A549 (cell line): ENCODE measurements around the gene NCOA5. TPM values are rescaled to one million over a fixed set of nuclear protein-coding genes. Genes with fewer than 3 reads are reported as not detected.

Source experiments
- ATAC-seq, 2 experiments: fragments of 200-7000 bp in 1 of 2; fragments of >200 bp in 1 of 2; cut with Nextera tagmentation in 1 of 2; cut with Tn5 transposase in 1 of 2; 3 replicates each; pipeline versions ENCODE4 v1.8.0 to v1.9.1; 2018 to 2020; ENCODE audit warnings: mild to moderate bottlenecking in 1 of 2, moderate library complexity in 1 of 2
- CTCF ChIA-PET: fragments of 300-600 bp; sonication (Branson Sonifier 250); formaldehyde crosslinking; extraction: SDS; loops from one replicate; lab custom pipeline; 2021; ENCODE audit warnings: antibody characterized with exemption, inconsistent platforms; lab: Yijun Ruan, JAX
- POLR2A ChIA-PET: fragments of 350-600 bp; formaldehyde crosslinking; extraction: SDS; loops from one replicate; lab custom pipeline; 2021; ENCODE audit warnings: antibody characterized with exemption, inconsistent platforms; lab: Yijun Ruan, JAX
- DNase-seq, 2 experiments: peaks; one replicate each; pipeline versions ENCODE4 v3.0.0 to v3.0.0-alpha.2; 2011 to 2016; ENCODE audit warnings: low read depth in 1 of 2, low spot score in 1 of 2
- FAIRE-seq: peaks from 2 replicates; lab custom pipeline; 2011; peaks lifted over from hg19 to GRCh38; lab: Jason Lieb, UNC
- H3K27ac ChIP-seq, 2 experiments: fragments of >200 bp; sonication (Bioruptor Twin); formaldehyde crosslinking; 3 replicates each; pipeline ENCODE4 v1.5.1; 2016 to 2017
- H3K4me1 ChIP-seq: fragments of >200 bp; sonication (Bioruptor Twin); formaldehyde crosslinking; 3 replicates; pipeline ENCODE4 v1.6.1; 2016
- H3K4me2 ChIP-seq: fragments of >200 bp; sonication (Bioruptor Twin); formaldehyde crosslinking; 3 replicates; pipeline ENCODE4 v1.6.1; 2016
- H3K4me3 ChIP-seq: fragments of >200 bp; sonication (Bioruptor Twin); formaldehyde crosslinking; 3 replicates; pipeline ENCODE4 v1.5.1; 2016
- H3K9me3 ChIP-seq: fragments of >200 bp; sonication (Bioruptor Twin); formaldehyde crosslinking; 3 replicates; pipeline ENCODE4 v1.6.1; 2016
- CBX2 ChIP-seq: fragments of 200-600 bp; sonication (generic); IDR thresholded peaks from 2 replicates; pipeline ENCODE4 v1.6.1; 2016; ENCODE audit warnings: low read depth, mild to moderate bottlenecking, borderline replicate concordance
- CEBPB ChIP-seq, 2 experiments: fragments of >200 bp in 1 of 2; sonication (Bioruptor Twin) in 1 of 2; formaldehyde crosslinking in 1 of 2; IDR thresholded peaks; 2 replicates each; pipeline ENCODE4 v1.6.1; 2012 to 2016
- CHD2 ChIP-seq: fragments of 150-350 bp; IDR thresholded peaks from 2 replicates; pipeline ENCODE4 v1.6.1; 2014; ENCODE audit warnings: low read length; ENCODE audit not compliant: partially characterized antibody
- CHD4 ChIP-seq: fragments of 200-600 bp; sonication (generic); IDR thresholded peaks from 2 replicates; pipeline ENCODE4 v1.6.1; 2016; ENCODE audit warnings: antibody characterized with exemption, mild to moderate bottlenecking, borderline replicate concordance
- EHF ChIP-seq: fragments of 250-450 bp; sonication (Bioruptor Pico); IDR thresholded peaks from 2 replicates; pipeline ENCODE4 v1.5.0; 2020; ENCODE audit warnings: mild to moderate bottlenecking
- FOSB ChIP-seq: fragments of 250-450 bp; sonication (Bioruptor Pico); IDR thresholded peaks from 2 replicates; pipeline ENCODE4 v1.5.0; 2020; ENCODE audit warnings: mild to moderate bottlenecking, moderate library complexity
- FOSL2 ChIP-seq, 2 experiments: fragments of 450-650 bp in 1 of 2; fragments of >200 bp in 1 of 2; sonication (Bioruptor Twin) in 1 of 2; formaldehyde crosslinking; IDR thresholded peaks; 2 replicates each; pipeline versions ENCODE4 v1.5.0 to v1.6.1; 2016 to 2020; ENCODE audit warnings: mild to moderate bottlenecking in 1 of 2, moderate library complexity in 1 of 2
- FOXS1 ChIP-seq: fragments of 250-450 bp; sonication (Bioruptor Pico); IDR thresholded peaks from 2 replicates; pipeline ENCODE4 v1.5.0; 2020; ENCODE audit warnings: mild to moderate bottlenecking, moderate library complexity
- GATA3 ChIP-seq: IDR thresholded peaks from 2 replicates; pipeline ENCODE4 v1.6.1; 2012; ENCODE audit warnings: borderline replicate concordance
- HDAC2 ChIP-seq: fragments of 200-600 bp; sonication (generic); IDR thresholded peaks from 2 replicates; pipeline ENCODE4 v1.6.1; 2016
- HMGXB4 ChIP-seq: fragments of 250-450 bp; sonication (Bioruptor Pico); IDR thresholded peaks from 2 replicates; pipeline ENCODE4 v1.5.0; 2021; ENCODE audit warnings: mild to moderate bottlenecking, moderate library complexity, borderline replicate concordance
- HOXA7 ChIP-seq: fragments of 250-450 bp; sonication (Bioruptor Pico); IDR thresholded peaks from 2 replicates; pipeline ENCODE4 v1.5.0; 2020; ENCODE audit warnings: mild to moderate bottlenecking, moderate library complexity
- HOXB13 ChIP-seq: fragments of 250-450 bp; sonication (Bioruptor Pico); IDR thresholded peaks from 2 replicates; pipeline ENCODE4 v1.5.0; 2020; ENCODE audit warnings: low read depth, mild to moderate bottlenecking, moderate library complexity
- JUN ChIP-seq, 2 experiments: fragments of >200 bp; sonication (Bioruptor Twin); formaldehyde crosslinking; IDR thresholded peaks; 2 replicates in 1 of 2; 3 replicates in 1 of 2; pipeline ENCODE4 v1.6.1; 2016 to 2017
- JUNB ChIP-seq: fragments of >200 bp; sonication (Bioruptor Twin); formaldehyde crosslinking; IDR thresholded peaks from 2 replicates; pipeline ENCODE4 v1.6.1; 2016
- KDM1A ChIP-seq: fragments of 200-600 bp; sonication (generic); IDR thresholded peaks from 2 replicates; pipeline ENCODE4 v1.6.1; 2016; ENCODE audit warnings: low read depth, mild to moderate bottlenecking
- MAZ ChIP-seq: fragments of 150-350 bp; IDR thresholded peaks from 2 replicates; pipeline ENCODE4 v1.6.1; 2014; ENCODE audit warnings: antibody characterized with exemption, low read depth, low read length, borderline replicate concordance
- MYC ChIP-seq: IDR thresholded peaks from 2 replicates; pipeline ENCODE4 v1.6.1; 2012; ENCODE audit warnings: mild to moderate bottlenecking, inconsistent platforms, low read length, improper control_type of control experiment, borderline replicate concordance
- NR3C1 ChIP-seq: fragments of >200 bp; sonication (Bioruptor Twin); formaldehyde crosslinking; IDR thresholded peaks from 3 replicates; pipeline ENCODE4 v1.6.1; 2017
- PHF8 ChIP-seq: fragments of 200-600 bp; sonication (generic); IDR thresholded peaks from 2 replicates; pipeline ENCODE4 v1.6.1; 2016; ENCODE audit warnings: low read depth, mild to moderate bottlenecking, antibody characterized with exemption, moderate library complexity, borderline replicate concordance
- RAD21 ChIP-seq, 2 experiments: fragments of >200 bp in 1 of 2; sonication (Bioruptor Twin) in 1 of 2; formaldehyde crosslinking in 1 of 2; IDR thresholded peaks in 1 of 2; conservative IDR thresholded peaks in 1 of 2; 2 replicates in 1 of 2; 3 replicates in 1 of 2; pipeline ENCODE4 v1.6.1; 2012 to 2018; ENCODE audit warnings: inconsistent platforms in 1 of 2
- RFX5 ChIP-seq: fragments of 450-650 bp; IDR thresholded peaks from 2 replicates; pipeline ENCODE4 v1.7.1; 2014; ENCODE audit warnings: antibody characterized with exemption, mild to moderate bottlenecking, moderate library complexity
- ZNF302 ChIP-seq: fragments of 250-450 bp; sonication (Bioruptor Pico); IDR thresholded peaks from 2 replicates; pipeline ENCODE4 v1.9.0; 2021; ENCODE audit warnings: inconsistent platforms, mild to moderate bottlenecking, moderate library complexity
- WGBS: methylation state at CpG from one replicate; pipeline ENCODE4 v1.1.6; 2017; ENCODE audit errors: missing lambda C conversion rate; 5-methylcytosine and 5-hydroxymethylcytosine counted together
- polyA plus RNA-seq, 4 experiments: library from polyadenylated mRNA; depleted of rRNA in 3 of 4; stranded (reverse); fragments of >200 nt; fragmentation: RNase III in 1 of 4; extraction: RNeasy Plus Mini Kit Qiagen cat#74134 plus additional on column Dnase treatment in 1 of 4; gene quantifications; 2 replicates in 3 of 4; 3 replicates in 1 of 4; pipeline ENCODE4 v1.2.3, GENCODE V29; 2011 to 2017
- TF ChIP-seq, protein P1 (sequence below): fragments of >200 bp; sonication (Bioruptor Twin); formaldehyde crosslinking; IDR thresholded peaks from 3 replicates; pipeline ENCODE4 v1.6.1; 2016
- TF ChIP-seq, protein P2 (sequence below): IDR thresholded peaks from 2 replicates; pipeline ENCODE4 v1.6.1; 2012
- TF ChIP-seq, protein P3 (sequence below): fragments of 450-650 bp; IDR thresholded peaks from 2 replicates; pipeline ENCODE4 v1.6.1; 2014; ENCODE audit warnings: antibody characterized with exemption
- TF ChIP-seq, protein P4 (sequence below): fragments of 250-450 bp; sonication (Bioruptor Pico); IDR thresholded peaks from 2 replicates; pipeline ENCODE4 v1.5.0; 2020; ENCODE audit warnings: low read depth, mild to moderate bottlenecking, moderate library complexity
- TF ChIP-seq, protein P5 (sequence below): IDR thresholded peaks from 2 replicates; pipeline ENCODE4 v1.6.1; 2012; ENCODE audit warnings: low read depth, borderline replicate concordance

The NCOA5 gene
- polyA plus RNA-seq, 2 of the 4 experiments (the other 2 are of a cell fraction) = 27.2 to 28.0 TPM

DNA sequence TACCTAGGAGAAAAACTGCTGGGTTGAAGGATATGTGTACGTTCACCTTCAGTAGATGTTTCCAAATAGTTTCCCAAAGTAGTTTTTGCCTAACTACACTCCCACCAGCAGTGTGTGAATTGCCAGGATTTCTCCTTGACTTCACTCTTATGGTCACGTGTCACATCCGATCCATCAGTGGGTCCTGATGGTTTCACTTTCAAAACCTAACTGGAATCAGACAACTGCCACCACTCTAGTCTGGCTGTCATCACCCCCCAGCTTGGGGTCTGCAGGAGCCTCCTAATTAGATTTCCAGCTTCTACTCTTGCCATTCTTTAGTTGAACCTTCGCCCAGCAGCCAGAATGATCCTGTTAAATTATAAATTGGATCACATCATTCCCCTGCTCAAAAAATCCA is 69.2 kb downstream of the NCOA5 start:
- H3K27ac ChIP-seq = no peak overlapping the region
- no peaks in the 10 kb centered on the region for H3K4me1 ChIP-seq
- DNase-seq (no peak), FAIRE-seq (no peak), ATAC-seq (no peak)
- POLR2A ChIA-PET = no interaction called here
- H3K4me3 ChIP-seq = no peak overlapping the region
- H3K4me2 ChIP-seq = no peak overlapping the region
- TF ChIP-seq ZNF302 (CRISPR knock-in tag) (no peak), JUN (IDR thresholded peaks at IDR 0.05) (no peak), CEBPB (IDR thresholded peaks at IDR 0.05) (no peak), EHF (no peak), FOSL2 (IDR thresholded peaks at IDR 0.05) (no peak), FOSL2 (CRISPR knock-in tag; IDR thresholded peaks at IDR 0.05) (no peak)
- TF ChIP-seq, protein P1, sequence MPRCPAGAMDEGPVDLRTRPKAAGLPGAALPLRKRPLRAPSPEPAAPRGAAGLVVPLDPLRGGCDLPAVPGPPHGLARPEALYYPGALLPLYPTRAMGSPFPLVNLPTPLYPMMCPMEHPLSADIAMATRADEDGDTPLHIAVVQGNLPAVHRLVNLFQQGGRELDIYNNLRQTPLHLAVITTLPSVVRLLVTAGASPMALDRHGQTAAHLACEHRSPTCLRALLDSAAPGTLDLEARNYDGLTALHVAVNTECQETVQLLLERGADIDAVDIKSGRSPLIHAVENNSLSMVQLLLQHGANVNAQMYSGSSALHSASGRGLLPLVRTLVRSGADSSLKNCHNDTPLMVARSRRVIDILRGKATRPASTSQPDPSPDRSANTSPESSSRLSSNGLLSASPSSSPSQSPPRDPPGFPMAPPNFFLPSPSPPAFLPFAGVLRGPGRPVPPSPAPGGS = no peak
- TF ChIP-seq, protein P2, sequence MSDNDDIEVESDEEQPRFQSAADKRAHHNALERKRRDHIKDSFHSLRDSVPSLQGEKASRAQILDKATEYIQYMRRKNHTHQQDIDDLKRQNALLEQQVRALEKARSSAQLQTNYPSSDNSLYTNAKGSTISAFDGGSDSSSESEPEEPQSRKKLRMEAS = no peak
- no peaks in the 10 kb centered on the region for H3K9me3 ChIP-seq
- CTCF ChIA-PET = interaction anchor here (1.1 kb wide), 1 partner anchor 33 kb away, joined by 6 read pairs; no protein-coding TSS in a partner anchor
- WGBS = 84% methylated on average over 4 of the region's 4 CpGs

GRCh38 chr20:46018611-46019010 is 71.2 kb downstream of the NCOA5 start:
- no peak for FAIRE-seq
- TF ChIP-seq MAZ (no peak), CHD4 (no peak), HMGXB4 (CRISPR knock-in tag) (no peak), CEBPB (IDR thresholded peaks at IDR 0.05) (no peak), PHF8 (no peak), HDAC2 (no peak), JUNB (no peak), FOXS1 (CRISPR knock-in tag) (no peak), HOXA7 (no peak), NR3C1 (no peak), GATA3 (no peak)
- TF ChIP-seq, protein P3, sequence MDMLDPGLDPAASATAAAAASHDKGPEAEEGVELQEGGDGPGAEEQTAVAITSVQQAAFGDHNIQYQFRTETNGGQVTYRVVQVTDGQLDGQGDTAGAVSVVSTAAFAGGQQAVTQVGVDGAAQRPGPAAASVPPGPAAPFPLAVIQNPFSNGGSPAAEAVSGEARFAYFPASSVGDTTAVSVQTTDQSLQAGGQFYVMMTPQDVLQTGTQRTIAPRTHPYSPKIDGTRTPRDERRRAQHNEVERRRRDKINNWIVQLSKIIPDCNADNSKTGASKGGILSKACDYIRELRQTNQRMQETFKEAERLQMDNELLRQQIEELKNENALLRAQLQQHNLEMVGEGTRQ = no peak
- TF ChIP-seq, protein P4, sequence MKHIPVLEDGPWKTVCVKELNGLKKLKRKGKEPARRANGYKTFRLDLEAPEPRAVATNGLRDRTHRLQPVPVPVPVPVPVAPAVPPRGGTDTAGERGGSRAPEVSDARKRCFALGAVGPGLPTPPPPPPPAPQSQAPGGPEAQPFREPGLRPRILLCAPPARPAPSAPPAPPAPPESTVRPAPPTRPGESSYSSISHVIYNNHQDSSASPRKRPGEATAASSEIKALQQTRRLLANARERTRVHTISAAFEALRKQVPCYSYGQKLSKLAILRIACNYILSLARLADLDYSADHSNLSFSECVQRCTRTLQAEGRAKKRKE (CRISPR knock-in tag) = no peak
- Histone ChIP-seq H3K9me3 (no peaks in the 10 kb centered on the region), H3K4me1 (peaks cover 8% of the 10 kb centered on the region), H3K4me3 (no peak overlapping the region), H3K27ac (no peak overlapping the region), H3K4me2 (no peak overlapping the region)
- no peak for DNase-seq
- ChIA-PET POLR2A (no interaction called here), CTCF (interaction anchor here (0.8 to 3.4 kb wide), 8 partner anchors 10 to 420 kb away, joined by 3 to 18 read pairs (median 4); partner anchors contain the start of gene MMP9)
- no peak for ATAC-seq
- 42% methylated on average over 6 of the region's 6 CpGs for WGBS

DNA sequence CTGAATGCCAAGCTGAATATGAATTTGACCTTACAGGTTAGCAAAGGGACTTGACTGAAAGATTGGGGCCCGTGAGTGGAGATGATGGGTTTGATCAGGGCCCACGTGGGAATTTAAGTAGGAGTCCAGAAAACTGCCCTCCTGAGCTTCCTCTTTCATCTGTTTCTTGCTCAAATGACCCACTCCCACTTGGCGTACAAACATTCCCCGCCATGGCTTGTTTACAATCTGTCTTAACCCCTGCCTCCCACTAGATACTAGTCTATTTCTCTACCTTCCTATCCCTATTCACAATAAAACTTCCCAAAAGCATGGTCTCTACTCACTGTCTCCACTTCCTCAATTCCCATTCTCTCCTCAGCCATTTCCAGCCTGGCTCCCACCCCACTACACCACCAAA is 71.7 kb downstream of the NCOA5 start:
- FAIRE-seq = no peak
- no peak for ATAC-seq
- Histone ChIP-seq H3K4me1 (peaks cover 8% of the 10 kb centered on the region), H3K4me3 (no peak overlapping the region), H3K4me2 (no peak overlapping the region), H3K9me3 (no peaks in the 10 kb centered on the region), H3K27ac (no peak overlapping the region)
- no peak for DNase-seq
- ChIA-PET CTCF (interaction anchor here (0.6 to 3.4 kb wide), 14 partner anchors 10 to 420 kb away, joined by 3 to 18 read pairs (median 4); partner anchors contain the start of gene MMP9), POLR2A (no interaction called here)
- WGBS = 47% methylated on average over 4 of the region's 4 CpGs
- TF ChIP-seq RFX5 = no peak
- TF ChIP-seq, protein P1 = no peak
- TF ChIP-seq, protein P5, sequence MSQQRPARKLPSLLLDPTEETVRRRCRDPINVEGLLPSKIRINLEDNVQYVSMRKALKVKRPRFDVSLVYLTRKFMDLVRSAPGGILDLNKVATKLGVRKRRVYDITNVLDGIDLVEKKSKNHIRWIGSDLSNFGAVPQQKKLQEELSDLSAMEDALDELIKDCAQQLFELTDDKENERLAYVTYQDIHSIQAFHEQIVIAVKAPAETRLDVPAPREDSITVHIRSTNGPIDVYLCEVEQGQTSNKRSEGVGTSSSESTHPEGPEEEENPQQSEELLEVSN = no peak
- no peak for TF ChIP-seq FOXS1 (CRISPR knock-in tag)
- no peak for TF ChIP-seq KDM1A
- TF ChIP-seq RAD21 (conservative IDR thresholded peaks at IDR 0.05 in 1 of 2, IDR thresholded peaks at IDR 0.05 in 1 of 2) = no peak
- TF ChIP-seq MYC = no peak
- TF ChIP-seq CBX2 = no peak
- no peak for TF ChIP-seq HOXB13 (CRISPR knock-in tag)
- no peak for TF ChIP-seq CHD2
- no peak for TF ChIP-seq HOXA7
- TF ChIP-seq FOSB (CRISPR knock-in tag) = no peak
